Panc1 (cell line): ENCODE measurements around the gene ABHD17A. TPM values are rescaled to one million over a fixed set of nuclear protein-coding genes. Genes with fewer than 3 reads are reported as not detected.

Source experiments
- ATAC-seq: fragments of 200-7000 bp; cut with Tn5 transposase; 2 replicates; pipeline ENCODE4 v1.9.1; 2020; ENCODE audit warnings: mild to moderate bottlenecking, moderate library complexity
- BruUV-seq: library from RNA; stranded (reverse); fragments of 400-500 nt; replicated peaks from 2 replicates; lab custom pipeline; 2021; lab: Mats Ljungman, UMichigan
- CTCF ChIA-PET: fragments of 300-600 bp; sonication (Branson Sonifier 250); formaldehyde crosslinking; loops from one replicate; lab custom pipeline; 2022; ENCODE audit warnings: antibody characterized with exemption; lab: Charles Lee
- POLR2A ChIA-PET: fragments of 300-600 bp; sonication (Branson Sonifier 250); formaldehyde crosslinking; loops from one replicate; lab custom pipeline; 2022; ENCODE audit warnings: antibody characterized with exemption; lab: Charles Lee
- DNase-seq: peaks from one replicate; pipeline ENCODE4 v3.0.0-alpha.2; 2010; ENCODE audit warnings: low read depth, low spot score
- H3K27ac ChIP-seq: 2 replicates; pipeline ENCODE4 v1.5.1; 2011; ENCODE audit warnings: mild to moderate bottlenecking, low read length, inconsistent platforms
- H3K27me3 ChIP-seq: fragments of 200-500 bp; sonication (Bioruptor generic); 2 replicates; pipeline ENCODE4 v1.6.0; 2014; ENCODE audit warnings: low read length, inconsistent platforms; ENCODE audit not compliant: control insufficient read depth, insufficient read depth
- H3K36me3 ChIP-seq: fragments of 200-500 bp; sonication (Bioruptor generic); 2 replicates; pipeline ENCODE4 v1.5.1; 2014; ENCODE audit warnings: inconsistent platforms, mild to moderate bottlenecking, low read length, moderate library complexity; ENCODE audit not compliant: control insufficient read depth, insufficient read depth
- H3K4me1 ChIP-seq: 2 replicates; pipeline ENCODE4 v1.5.1; 2011; ENCODE audit warnings: inconsistent platforms, mild to moderate bottlenecking, low read length, moderate library complexity; ENCODE audit not compliant: control insufficient read depth, insufficient read depth
- H3K4me3 ChIP-seq, 2 experiments: 2 replicates each; pipeline ENCODE4 v1.5.1; 2011 to 2012; ENCODE audit warnings: low read depth in 2 of 2, low read length in 2 of 2, mild to moderate bottlenecking in 2 of 2, inconsistent platforms in 1 of 2, moderate library complexity in 1 of 2
- H3K9me3 ChIP-seq: fragments of 200-500 bp; sonication (Bioruptor generic); 2 replicates; pipeline ENCODE4 v1.5.1; 2014; ENCODE audit warnings: low read depth, mild to moderate bottlenecking, inconsistent platforms, low read length, moderate library complexity; ENCODE audit not compliant: control insufficient read depth, insufficient read depth
- CTCF ChIP-seq: fragments of 450-650 bp; IDR thresholded peaks from 2 replicates; pipeline ENCODE4 v1.5.1; 2017; ENCODE audit warnings: mild to moderate bottlenecking
- POLR2AphosphoS5 ChIP-seq: IDR thresholded peaks from 2 replicates; pipeline ENCODE4 v1.6.1; 2012; ENCODE audit warnings: mild to moderate bottlenecking, low read depth, low read length, moderate library complexity
- REST ChIP-seq, 2 experiments: IDR thresholded peaks; 2 replicates each; pipeline ENCODE4 v1.6.1; 2011 to 2012; ENCODE audit warnings: low read depth in 2 of 2, control low read depth in 1 of 2, low read length in 1 of 2, mild to moderate bottlenecking in 1 of 2, moderate library complexity in 1 of 2; ENCODE audit not compliant: insufficient read depth in 1 of 2
- SIN3A ChIP-seq: IDR thresholded peaks from 2 replicates; pipeline ENCODE4 v1.6.1; 2012; ENCODE audit warnings: low read depth, mild to moderate bottlenecking, low read length, moderate library complexity, borderline replicate concordance; ENCODE audit not compliant: insufficient read depth
- TCF7L2 ChIP-seq: IDR thresholded peaks from 2 replicates; pipeline ENCODE4 v1.6.1; 2011; ENCODE audit warnings: mild to moderate bottlenecking, low read depth, low read length, inconsistent platforms
- in situ Hi-C: cut with HindIII; loops from 2 replicates; pipeline ENCODE4 v1.10.0; 2016; ENCODE audit warnings: low sequenced_read_pairs, low pct_unique_long_range_greater_than_20kb
- intact Hi-C: fragments of 100-400 bp; cut with micrococcal nuclease; formaldehyde crosslinking; loops from one replicate; pipeline ENCODE4 v1.10.0; 2022; ENCODE audit not compliant: unreplicated experiment
- total RNA-seq: library from RNA; stranded (reverse); gene quantifications from one replicate; pipeline ENCODE4 v1.2.1, GENCODE V29; 2021; ENCODE audit not compliant: unreplicated experiment

Gene ABHD17A
- total RNA-seq, 1 experiment from 2014 or later, result 57.1 TPM

GRCh38 chr19:1921825-1922224 lies 36.5 kb upstream of the ABHD17A start:
- Histone ChIP-seq H3K36me3 (no peaks in the 10 kb centered on the region; the same call in 1 of the 2 replicates), H3K27ac (no peak overlapping the region), H3K4me3 (no peak overlapping the region), H3K4me1 (no peaks in the 10 kb centered on the region), H3K9me3 (no peaks in the 10 kb centered on the region), H3K27me3 (no peaks in the 10 kb centered on the region)
- TF ChIP-seq TCF7L2 (no peak), REST (IDR thresholded peaks at IDR 0.05; ENCODE audit: insufficient read depth in 1 of 2, low read depth in 2 of 2, low read length in 1 of 2) (no peak), POLR2AphosphoS5 (no peak)
- BruUV-seq, result no TSS peak
- intact Hi-C loops (no loop called here), in situ Hi-C loops (no loop called here)
- ChIA-PET POLR2A (no interaction called here), CTCF (no interaction called here)
- DNase-seq (no peak), ATAC-seq (no peak)

- ChIA-PET POLR2A (no interaction called here), CTCF (no interaction called here)
- H3K27ac ChIP-seq, result no peak overlapping the region
- no peaks in the 10 kb centered on the region for H3K4me1 ChIP-seq
- no peak for ATAC-seq
- no peak overlapping the region for H3K4me3 ChIP-seq
- H3K9me3 ChIP-seq, result no peaks in the 10 kb centered on the region
- intact Hi-C loops (no loop called here), in situ Hi-C loops (no loop called here)
- H3K27me3 ChIP-seq, result no peaks in the 10 kb centered on the region
- no TSS peak for BruUV-seq
- no peak for DNase-seq
- no peaks in the 10 kb centered on the region; the same call in 1 of the 2 replicates for H3K36me3 ChIP-seq
- TF ChIP-seq TCF7L2 (no peak), REST (IDR thresholded peaks at IDR 0.05; ENCODE audit: insufficient read depth in 1 of 2, low read depth in 2 of 2, low read length in 1 of 2) (no peak), SIN3A (no peak), CTCF (no peak), POLR2AphosphoS5 (no peak)
Observed at GRCh38 chr19:1921326-1921725, 36.0 kb upstream of the ABHD17A start.
